Nephron progenitor cell (in vitro differentiated cells): ENCODE results near the gene ZIC1.

ENCODE experiments used
- DNase-seq: peaks from one replicate; pipeline ENCODE4 v3.0.0; 2021
- H3K27ac Mint-ChIP-seq: 2 replicates; pipeline ENCODE4 v1.8.0; 2021; ENCODE audit warnings: mild to moderate bottlenecking, moderate library complexity, mixed read lengths
- H3K27me3 Mint-ChIP-seq: 2 replicates; pipeline ENCODE4 v1.8.0; 2021; ENCODE audit warnings: mild to moderate bottlenecking, low read depth, mixed read lengths; ENCODE audit not compliant: poor library complexity
- H3K36me3 Mint-ChIP-seq: 2 replicates; pipeline ENCODE4 v1.8.0; 2021; ENCODE audit warnings: low read depth, mixed read lengths
- H3K4me1 Mint-ChIP-seq: 2 replicates; pipeline ENCODE4 v1.8.0; 2021; ENCODE audit warnings: mixed read lengths
- H3K4me3 Mint-ChIP-seq: 2 replicates; pipeline ENCODE4 v1.8.0; 2021; ENCODE audit warnings: mild to moderate bottlenecking, moderate library complexity, mixed read lengths
- H3K9me3 Mint-ChIP-seq: 2 replicates; pipeline ENCODE4 v1.8.0; 2021; ENCODE audit warnings: mild to moderate bottlenecking, moderate library complexity, mixed read lengths
- TF ChIP-seq, protein P1 (sequence below): fragments of 200-600 bp; sonication (generic); IDR thresholded peaks from 2 replicates; pipeline ENCODE4 v1.5.0; 2021; ENCODE audit warnings: antibody characterized with exemption

ZIC1 gene

DNA sequence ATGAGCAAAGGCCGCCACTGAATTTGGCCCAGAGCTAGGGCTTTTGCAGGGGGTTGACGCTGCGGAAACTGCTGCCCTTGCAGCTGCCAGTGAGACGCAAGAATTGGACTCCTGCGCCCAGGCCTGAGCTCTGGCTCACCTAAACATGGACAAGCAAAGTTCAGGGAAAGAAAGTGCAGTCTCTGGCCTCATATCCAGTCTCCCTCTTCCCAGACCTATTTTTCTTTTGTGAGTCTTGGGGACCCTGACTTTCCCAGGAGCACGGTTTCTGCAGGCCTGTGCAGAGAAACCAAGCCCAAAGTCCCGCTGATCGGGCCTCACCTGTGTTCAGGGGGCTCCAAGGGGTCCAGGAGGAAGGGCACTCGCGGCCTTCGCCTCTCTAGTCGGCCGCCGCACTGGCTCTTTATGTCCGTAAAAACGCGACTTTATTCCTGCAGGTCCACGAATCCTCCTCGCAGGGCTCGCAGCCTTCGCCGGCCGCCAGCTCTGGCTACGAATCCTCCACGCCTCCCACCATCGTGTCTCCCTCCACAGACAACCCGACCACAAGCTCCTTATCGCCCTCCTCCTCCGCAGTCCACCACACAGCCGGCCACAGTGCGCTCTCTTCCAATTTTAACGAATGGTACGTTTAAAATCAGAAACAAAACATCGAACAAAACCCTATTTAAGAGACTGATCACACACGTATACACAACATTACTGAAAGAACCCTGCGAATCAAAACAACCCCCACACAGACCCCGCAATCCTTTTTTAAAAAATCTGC, 3.9 kb downstream of the ZIC1 start:
- Mint-ChIP-seq H3K27me3 (peaks cover 100% of the 10 kb centered on the region), H3K36me3 (no peaks in the 10 kb centered on the region), H3K9me3 (no peaks in the 10 kb centered on the region), H3K4me1 (peaks cover 37% of the 10 kb centered on the region), H3K27ac (no peak overlapping the region), H3K4me3 (peak overlapping the region; percentile 78)
- no peak for DNase-seq
- TF ChIP-seq, protein P1, sequence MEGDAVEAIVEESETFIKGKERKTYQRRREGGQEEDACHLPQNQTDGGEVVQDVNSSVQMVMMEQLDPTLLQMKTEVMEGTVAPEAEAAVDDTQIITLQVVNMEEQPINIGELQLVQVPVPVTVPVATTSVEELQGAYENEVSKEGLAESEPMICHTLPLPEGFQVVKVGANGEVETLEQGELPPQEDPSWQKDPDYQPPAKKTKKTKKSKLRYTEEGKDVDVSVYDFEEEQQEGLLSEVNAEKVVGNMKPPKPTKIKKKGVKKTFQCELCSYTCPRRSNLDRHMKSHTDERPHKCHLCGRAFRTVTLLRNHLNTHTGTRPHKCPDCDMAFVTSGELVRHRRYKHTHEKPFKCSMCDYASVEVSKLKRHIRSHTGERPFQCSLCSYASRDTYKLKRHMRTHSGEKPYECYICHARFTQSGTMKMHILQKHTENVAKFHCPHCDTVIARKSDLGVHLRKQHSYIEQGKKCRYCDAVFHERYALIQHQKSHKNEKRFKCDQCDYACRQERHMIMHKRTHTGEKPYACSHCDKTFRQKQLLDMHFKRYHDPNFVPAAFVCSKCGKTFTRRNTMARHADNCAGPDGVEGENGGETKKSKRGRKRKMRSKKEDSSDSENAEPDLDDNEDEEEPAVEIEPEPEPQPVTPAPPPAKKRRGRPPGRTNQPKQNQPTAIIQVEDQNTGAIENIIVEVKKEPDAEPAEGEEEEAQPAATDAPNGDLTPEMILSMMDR, result no peak

DNA sequence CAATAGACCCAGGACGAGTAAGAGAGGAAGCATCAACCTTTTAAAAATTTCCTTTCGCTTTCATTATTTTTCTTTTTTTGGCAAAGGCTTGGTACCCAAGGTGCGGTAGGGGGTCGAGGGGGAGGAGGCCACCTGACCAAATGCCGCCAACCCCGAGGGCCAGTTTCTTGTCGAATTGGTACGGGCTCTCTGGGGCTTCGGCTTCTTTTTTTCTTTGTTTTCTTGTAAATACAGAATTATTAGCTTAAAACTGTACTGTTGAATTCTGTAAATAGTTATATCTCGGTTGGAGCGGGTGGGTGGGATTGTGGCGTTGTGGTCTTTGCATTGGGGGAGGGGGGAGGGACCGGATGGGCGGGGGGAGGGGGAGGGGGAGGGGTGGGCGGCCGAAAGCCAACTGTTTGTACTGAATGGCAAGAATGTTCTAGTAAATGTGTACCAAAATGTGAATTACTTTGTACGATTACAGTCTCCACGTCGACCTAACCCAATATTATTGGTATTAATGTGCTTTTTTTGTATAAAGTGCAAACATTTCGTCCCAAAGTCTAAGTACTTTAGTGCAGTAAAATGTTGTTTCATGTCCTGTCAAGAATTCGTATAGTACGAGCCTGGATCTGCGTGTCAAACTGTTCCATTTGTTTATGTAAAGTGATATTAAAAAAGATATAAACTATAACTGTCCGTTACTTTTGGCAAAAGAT, 4.7 kb downstream of the ZIC1 start:
- H3K9me3 Mint-ChIP-seq, result no peaks in the 10 kb centered on the region
- H3K27me3 Mint-ChIP-seq, result peaks cover 100% of the 10 kb centered on the region
- TF ChIP-seq, protein P1, result no peak
- no peak overlapping the region for H3K27ac Mint-ChIP-seq
- H3K36me3 Mint-ChIP-seq, result no peaks in the 10 kb centered on the region
- DNase-seq, result no peak
- peak overlapping the region; percentile 78 for H3K4me3 Mint-ChIP-seq
- H3K4me1 Mint-ChIP-seq, result peaks cover 34% of the 10 kb centered on the region

DNA sequence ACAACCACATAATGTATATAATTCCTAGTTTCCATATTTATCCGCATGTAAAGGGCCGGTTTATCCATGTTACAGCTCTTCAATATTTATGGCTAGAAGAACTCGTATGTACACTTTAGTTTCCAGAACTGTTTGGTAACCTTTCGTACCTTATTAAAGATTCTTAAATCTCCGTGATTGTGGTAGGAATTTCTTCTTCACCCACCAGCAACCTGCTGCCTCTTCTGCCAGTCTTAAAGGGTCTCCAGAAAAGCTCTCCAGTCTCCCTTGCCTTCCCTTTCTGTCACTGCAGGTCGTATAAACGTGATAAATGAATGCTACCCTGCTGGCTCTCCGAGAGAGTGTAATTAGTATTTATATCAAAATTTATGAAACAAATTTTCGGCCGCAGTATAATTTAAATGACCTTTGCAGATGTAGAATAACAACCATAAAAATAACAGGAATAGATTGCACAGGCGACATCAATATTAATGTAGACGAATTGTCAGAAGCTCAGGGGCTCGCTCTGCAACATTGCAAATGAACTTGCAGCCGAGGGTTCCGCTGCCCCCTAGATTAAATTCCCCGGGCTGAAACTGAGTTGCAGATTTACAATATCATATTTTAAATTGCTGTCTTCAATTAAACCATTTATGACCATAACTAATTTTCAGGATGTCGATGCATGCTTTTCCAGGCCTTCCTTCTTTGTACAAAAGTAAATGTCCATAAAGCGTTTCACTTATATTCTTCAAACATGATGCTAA, 5.4 kb downstream of the ZIC1 start:
- H3K27ac Mint-ChIP-seq, result no peak overlapping the region
- peaks cover 31% of the 10 kb centered on the region for H3K4me1 Mint-ChIP-seq

DNA sequence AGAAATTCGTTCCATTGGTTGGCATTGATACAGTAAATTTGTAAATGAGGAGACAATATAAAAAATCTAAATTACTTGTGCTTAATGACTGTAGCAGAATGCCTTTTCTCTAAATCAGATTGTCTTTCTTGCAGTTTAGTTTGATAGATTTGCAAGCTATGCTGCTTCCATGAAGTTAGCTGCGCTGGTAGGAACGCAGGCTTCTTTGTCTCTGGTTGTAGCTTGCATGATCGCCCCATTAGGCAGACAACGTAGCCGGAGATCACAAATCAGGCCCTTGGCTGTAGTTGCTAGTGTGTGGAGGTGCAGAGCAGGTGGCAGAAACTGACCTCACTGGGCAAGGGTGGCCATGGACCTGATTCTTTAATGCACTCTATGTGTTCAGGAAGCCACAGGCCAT, 6.1 kb downstream of the ZIC1 start:
- H3K4me1 Mint-ChIP-seq, result peaks cover 37% of the 10 kb centered on the region
- no peaks in the 10 kb centered on the region for H3K9me3 Mint-ChIP-seq
- TF ChIP-seq, protein P1, result no peak
- peaks cover 100% of the 10 kb centered on the region for H3K27me3 Mint-ChIP-seq
- DNase-seq, result no peak
- no peak overlapping the region for H3K27ac Mint-ChIP-seq
- no peak overlapping the region for H3K4me3 Mint-ChIP-seq
- H3K36me3 Mint-ChIP-seq, result no peaks in the 10 kb centered on the region

More for the DNA sequence above, 5.4 kb downstream of the ZIC1 start:
- no peaks in the 10 kb centered on the region for H3K9me3 Mint-ChIP-seq
- DNase-seq, result no peak
- H3K4me3 Mint-ChIP-seq, result peak overlapping the region; percentile 57
- peaks cover 100% of the 10 kb centered on the region for H3K27me3 Mint-ChIP-seq
- TF ChIP-seq, protein P1, result no peak
- no peaks in the 10 kb centered on the region for H3K36me3 Mint-ChIP-seq

DNA sequence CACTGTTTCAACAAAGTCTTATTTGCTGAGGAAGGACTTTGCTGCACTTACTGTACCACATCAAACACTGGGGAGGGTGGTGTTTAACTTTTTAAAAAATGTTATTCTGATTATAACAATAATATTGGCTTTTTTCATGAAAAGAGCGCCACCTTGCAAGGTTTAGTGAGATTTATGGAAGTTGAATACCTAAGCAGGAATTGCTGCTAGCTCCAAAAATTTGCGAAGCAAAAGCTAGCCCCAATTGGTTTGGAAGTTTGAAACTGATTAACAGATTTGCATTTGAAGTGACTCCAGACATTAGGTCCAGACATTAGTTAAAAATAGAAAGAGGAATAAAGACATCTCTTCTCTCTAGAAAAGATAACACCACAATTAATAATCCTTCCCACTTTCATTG, 6.7 kb downstream of the ZIC1 start:
- DNase-seq, result no peak
- Mint-ChIP-seq H3K27ac (no peak overlapping the region), H3K27me3 (peaks cover 100% of the 10 kb centered on the region), H3K9me3 (no peaks in the 10 kb centered on the region), H3K4me1 (peaks cover 35% of the 10 kb centered on the region), H3K36me3 (no peaks in the 10 kb centered on the region), H3K4me3 (no peak overlapping the region)
- TF ChIP-seq, protein P1, result no peak
